K562 (cell line): ENCODE results near the gene PTH2. TPM values are rescaled to one million over a fixed set of nuclear protein-coding genes. Genes with fewer than 3 reads are reported as not detected.

Source experiments
- ATAC-seq: fragments of 200-7000 bp; cut with Tn5 transposase; 3 replicates; pipeline ENCODE4 v1.9.1; 2020; ENCODE audit warnings: moderate library complexity
- BruUV-seq: library from RNA; stranded (reverse); fragments of 400-500 nt; replicated peaks from 2 replicates; lab custom pipeline; 2021; lab: Mats Ljungman, UMichigan
- CTCF ChIA-PET: fragments of 300-600 bp; formaldehyde crosslinking; extraction: SDS; loops from one replicate; lab custom pipeline; 2021; ENCODE audit warnings: low intra/inter-chr PET ratio; lab: Yijun Ruan, JAX
- POLR2A ChIA-PET: fragments of 300-600, 350-650 bp; sonication (Branson Sonifier 250); formaldehyde crosslinking; extraction: SDS; loops from one replicate; lab custom pipeline; 2021; ENCODE audit warnings: antibody characterized with exemption, inconsistent platforms; lab: Yijun Ruan, JAX
- DNase-seq, 4 experiments: peaks; one replicate each; pipeline versions ENCODE4 v3.0.0 to v3.0.0-alpha.2; 2011 to 2018; ENCODE audit warnings: low spot score in 3 of 4, mixed read lengths in 3 of 4; ENCODE audit errors: extremely low read depth in 1 of 4
- FAIRE-seq: peaks from 2 replicates; lab custom pipeline; 2011; peaks lifted over from hg19 to GRCh38; lab: Jason Lieb, UNC
- H2AFZ ChIP-seq: 2 replicates; pipeline ENCODE4 v1.6.0; 2011; ENCODE audit warnings: low read depth, low read length, control low read depth, inconsistent platforms
- H3K27ac ChIP-seq: fragments of 200-600 bp; 3 replicates; pipeline ENCODE4 v1.8.0; 2011; ENCODE audit warnings: low read depth, mild to moderate bottlenecking, control low read depth, inconsistent platforms, low read length, moderate library complexity, mixed read lengths; ENCODE audit errors: extremely low read depth
- H3K27me3 ChIP-seq, 2 experiments: fragments of 300-600 bp in 1 of 2; 2 replicates in 1 of 2; 3 replicates in 1 of 2; pipeline versions ENCODE4 v1.6.0 to v1.8.0; 2011; ENCODE audit warnings: inconsistent platforms in 2 of 2, low read length in 2 of 2, mild to moderate bottlenecking in 1 of 2, mixed read lengths in 1 of 2, moderate library complexity in 1 of 2; ENCODE audit not compliant: control insufficient read depth in 2 of 2, insufficient read depth in 2 of 2
- H3K36me3 ChIP-seq: fragments of 300-600 bp; 3 replicates; pipeline ENCODE4 v1.8.0; 2011; ENCODE audit warnings: mild to moderate bottlenecking, low read length, inconsistent platforms; ENCODE audit not compliant: control insufficient read depth, insufficient read depth
- H3K4me1 ChIP-seq, 2 experiments: fragments of 200-600 bp in 1 of 2; replicated peaks in 1 of 2; 2 replicates in 1 of 2; 3 replicates in 1 of 2; pipeline versions ENCODE4 v1.5.1 to v1.8.0; 2011; ENCODE audit warnings: inconsistent platforms in 2 of 2, low read length in 2 of 2, mild to moderate bottlenecking in 1 of 2, mixed read lengths in 1 of 2, moderate library complexity in 1 of 2; ENCODE audit not compliant: control insufficient read depth in 2 of 2, insufficient read depth in 2 of 2
- H3K4me2 ChIP-seq: 2 replicates; pipeline ENCODE4 v1.6.1; 2011; ENCODE audit warnings: low read length, control low read depth, inconsistent platforms, mixed read lengths; ENCODE audit not compliant: insufficient read depth
- H3K4me3 ChIP-seq: fragments of 200-600 bp; sonication (generic), shearing (Covaris generic); 2 replicates; pipeline ENCODE4 v1.5.1; 2016; ENCODE audit warnings: control low read depth, inconsistent platforms
- H3K79me2 ChIP-seq: fragments of 200-600 bp; 3 replicates; pipeline ENCODE4 v1.8.0; 2011; ENCODE audit warnings: low read length, inconsistent platforms; ENCODE audit not compliant: control insufficient read depth, insufficient read depth
- H3K9ac ChIP-seq, 2 experiments: 2 replicates each; pipeline versions ENCODE4 v1.6.0 to v1.6.1; 2011; ENCODE audit warnings: low read depth in 2 of 2, low read length in 2 of 2, control low read depth in 1 of 2, inconsistent platforms in 1 of 2, mild to moderate bottlenecking in 1 of 2, mixed read lengths in 1 of 2; ENCODE audit not compliant: insufficient read depth in 1 of 2
- H3K9me1 ChIP-seq: one replicate; pipeline ENCODE4 v1.6.0; 2011; ENCODE audit warnings: inconsistent platforms, mild to moderate bottlenecking, low read length, moderate library complexity; ENCODE audit not compliant: control insufficient read depth, insufficient read depth
- H3K9me3 ChIP-seq: replicated peaks from 2 replicates; pipeline ENCODE4 v1.5.1; 2011; ENCODE audit warnings: low read depth, low read length, inconsistent platforms; ENCODE audit not compliant: control insufficient read depth, insufficient read depth
- H4K20me1 ChIP-seq: replicated peaks from 2 replicates; pipeline ENCODE4 v1.6.1; 2011; ENCODE audit warnings: low read length, inconsistent platforms, mixed read lengths; ENCODE audit not compliant: control insufficient read depth, insufficient read depth
- ARID4B ChIP-seq: sonication (generic); formaldehyde crosslinking; IDR thresholded peaks from 2 replicates; pipeline ENCODE4 v1.8.0; 2022; ENCODE audit warnings: mild to moderate bottlenecking, missing genetic modification reagents
- BRF1 ChIP-seq: IDR thresholded peaks from 3 replicates; pipeline ENCODE4 v1.6.1; 2011; ENCODE audit warnings: borderline replicate concordance, mild to moderate bottlenecking; ENCODE audit not compliant: insufficient read length; ENCODE audit errors: extremely low read depth
- CREM ChIP-seq: IDR thresholded peaks from 2 replicates; pipeline ENCODE4 v1.6.1; 2014; ENCODE audit warnings: antibody characterized with exemption, low read depth
- GABPB1 ChIP-seq: sonication (generic); formaldehyde crosslinking; IDR thresholded peaks from 2 replicates; pipeline ENCODE4 v1.8.0; 2022; ENCODE audit warnings: mild to moderate bottlenecking, missing genetic modification reagents
- HES1 ChIP-seq: fragments of 450-650 bp; IDR thresholded peaks from 2 replicates; pipeline ENCODE4 v1.6.1; 2016; ENCODE audit warnings: low read depth, mild to moderate bottlenecking, moderate library complexity
- MNT ChIP-seq, 2 experiments: fragments of 450-650 bp; conservative IDR thresholded peaks; 2 replicates each; pipeline ENCODE4 v1.6.1; 2017; ENCODE audit warnings: mild to moderate bottlenecking in 2 of 2, moderate library complexity in 2 of 2
- MYC ChIP-seq, 2 experiments: fragments of 250-450 bp in 1 of 2; sonication (Bioruptor Pico) in 1 of 2; IDR thresholded peaks; 2 replicates each; pipeline versions ENCODE4 v1.5.1 to v1.6.1; 2012 to 2021; ENCODE audit warnings: low read depth in 2 of 2, borderline replicate concordance in 1 of 2, improper control_type of control experiment in 1 of 2, low read length in 1 of 2, mild to moderate bottlenecking in 1 of 2, moderate library complexity in 1 of 2
- SIN3B ChIP-seq: fragments of 450-650 bp; IDR thresholded peaks from 2 replicates; pipeline ENCODE4 v1.6.1; 2017; ENCODE audit warnings: low read depth, mild to moderate bottlenecking, moderate library complexity
- SMARCA4 ChIP-seq: fragments of 450-650 bp; IDR thresholded peaks from 2 replicates; pipeline ENCODE4 v1.6.1; 2016
- SRF ChIP-seq, 2 experiments: fragments of 250-450, 450-650 bp in 1 of 2; sonication (Bioruptor Pico) in 1 of 2; sonication (generic) in 1 of 2; formaldehyde crosslinking; IDR thresholded peaks; 2 replicates each; pipeline versions ENCODE4 v1.5.0 to v1.5.1; 2020 to 2022; ENCODE audit warnings: mild to moderate bottlenecking in 1 of 2, missing genetic modification reagents in 1 of 2
- ZC3H11A ChIP-seq: IDR thresholded peaks from 2 replicates; pipeline ENCODE4 v1.6.1; 2012; ENCODE audit warnings: low read depth, low read length, improper control_type of control experiment
- ZNF146 ChIP-seq: IDR thresholded peaks from one replicate; pipeline ENCODE4 v1.6.1; 2018; ENCODE audit warnings: missing compliant biosample characterization; ENCODE audit not compliant: unreplicated experiment
- ZNF551 ChIP-seq: fragments of 250-450 bp; sonication (Bioruptor Pico); IDR thresholded peaks from 2 replicates; pipeline ENCODE4 v1.5.0; 2021; ENCODE audit warnings: mild to moderate bottlenecking, moderate library complexity
- ZNF707 ChIP-seq: fragments of 250-450 bp; sonication (Bioruptor Pico); conservative IDR thresholded peaks from 2 replicates; pipeline ENCODE4 v1.8.0; 2022; ENCODE audit warnings: inconsistent platforms, mild to moderate bottlenecking, moderate library complexity
- WGBS: fragments of 100-300 bp; shearing (Covaris generic); methylation state at CpG from one replicate; pipeline ENCODE4 v1.1.6; 2016; ENCODE audit warnings: low coverage, mixed read lengths; ENCODE audit not compliant: insufficient coverage; ENCODE audit errors: missing lambda C conversion rate; 5-methylcytosine and 5-hydroxymethylcytosine counted together
- in situ Hi-C: fragments of 300-500 bp; cut with MboI; formaldehyde crosslinking; loops from 4 replicates; pipeline ENCODE4 v1.15.0; 2018; ENCODE audit warnings: inconsistent platforms, mixed read lengths
- intact Hi-C: fragments of 100-400 bp; cut with micrococcal nuclease; formaldehyde crosslinking; loops from 2 replicates; pipeline ENCODE4 v1.14.2; 2022
- polyA plus RNA-seq, 8 experiments: library from polyadenylated mRNA; depleted of rRNA in 4 of 8; stranded (reverse) in 5 of 8; unstranded in 3 of 8; fragments of >200 nt; fragmentation: Nextera tagmentation in 2 of 8; fragmentation: Illumina TruSeq in 1 of 8; extraction: Ambion mirVana in 2 of 8; extraction: Trizol in 1 of 8; gene quantifications; 2 replicates each; pipeline versions ENCODE4 v1.2.1 to v1.2.3, GENCODE V29; 2011 to 2014; ENCODE audit warnings: inconsistent platforms in 1 of 8, missing spikeins in 1 of 8
- total RNA-seq, 7 experiments: library from RNA; depleted of rRNA in 6 of 7; stranded (reverse); fragments of >200 nt in 6 of 7; fragmentation: Illumina TruSeq in 2 of 7; extraction: Trizol in 2 of 7; gene quantifications; 2 replicates each; pipeline versions ENCODE4 v1.2.1 to v1.2.3, GENCODE V29; 2011 to 2021; ENCODE audit warnings: low replicate concordance in 1 of 7

PTH2 gene
- total and polyA plus RNA-seq, 9 of the 15 experiments (the other 6 are each of a cell fraction or from before 2014, with no cell fraction given), result 1.3 TPM; not detected in 8

- peak; percentile 78 to 99 (median 86) for DNase-seq
- TSS peak; percentile 83 for BruUV-seq
- Histone ChIP-seq H3K4me1 (peaks cover 13 to 56% of the 10 kb centered on the region in 2 experiments; a peak in 4 of 5 replicates), H3K9me1 (no peaks in the 10 kb centered on the region), H3K9me3 (no peaks in the 10 kb centered on the region), H2AFZ (peak within 1 kb of the TSS; percentile 95), H3K4me2 (peak within 1 kb of the TSS; percentile 96), H3K27ac (peak within 1 kb of the TSS; percentile 100), H3K4me3 (peak within 1 kb of the TSS; percentile 93), H4K20me1 (no peaks in the 10 kb centered on the region; the same call in 1 of the 2 replicates), H3K79me2 (peaks cover 61% of the 10 kb centered on the region), H3K27me3 (no peaks in the 10 kb centered on the region), H3K36me3 (peaks cover 52% of the 10 kb centered on the region; the same call in 2 of the 3 replicates), H3K9ac (peak within 1 kb of the TSS; percentile 100)
- ChIA-PET POLR2A (interaction anchor here (0.5 to 1.7 kb wide), 11 partner anchors 22 to 1356 kb away, joined by 3 to 6 read pairs (median 3); partner anchors contain the start of gene RPL13A), CTCF (no interaction called here)
- 1% methylated on average over 42 of the region's 42 CpGs for WGBS
- in situ Hi-C loops, result no loop called here
- peak; percentile 99 for FAIRE-seq
- intact Hi-C loops, result no loop called here
- peak; percentile 79 for ATAC-seq
- 0 out of 2 replicates have a peak, but pooled peaks have one; percentile 13 for TF ChIP-seq SMARCA4
- no peak for TF ChIP-seq ZC3H11A
- peak; percentile 39; the same call in 1 of the 2 replicates for TF ChIP-seq ARID4B (CRISPR knock-in tag)
- no peak for TF ChIP-seq BRF1
- TF ChIP-seq HES1, result peak; percentile 18; the same call in 1 of the 2 replicates
- peak in 1 of 2 experiments; percentile 45; a peak in 1 of 4 replicates for TF ChIP-seq SRF (CRISPR knock-in tag; IDR thresholded peaks at IDR 0.05)
- no peak for TF ChIP-seq ZNF551
- peak; percentile 44 for TF ChIP-seq MYC (IDR thresholded peaks at IDR 0.05; ENCODE audit: low read depth, low read length)
- no peak for TF ChIP-seq MYC (CRISPR knock-in tag; IDR thresholded peaks at IDR 0.05; ENCODE audit: borderline replicate concordance, low read depth)
- TF ChIP-seq SIN3B, result 0 out of 2 replicates have a peak, but pooled peaks have one; percentile 38
- TF ChIP-seq ZNF146 (CRISPR knock-in tag), result no peak
- peak; percentile 96 for TF ChIP-seq GABPB1 (CRISPR knock-in tag)
- TF ChIP-seq MNT (conservative IDR thresholded peaks at IDR 0.05), result peak; percentile 66 to 92; a peak in 3 of 4 replicates
- no peak for TF ChIP-seq ZNF707 (CRISPR knock-in tag)
- peak; percentile 73; the same call in 1 of the 2 replicates for TF ChIP-seq CREM
Observed at GRCh38 chr19:49451430-49452181, 28.4 kb upstream of the PTH2 start, which contains the start of gene PIH1D1. Gene PIH1D1 (minus strand): TSS chr19:49451814. CDS start chr19:49451574, 240 bp downstream.
